HG02884 (cell line): ENCODE measurements around the gene NUP210.

Source experiments
- ATAC-seq: cut with Tn5 transposase; IDR thresholded peaks from one replicate; pipeline ENCODE4 v1.9.1; 2021; ENCODE audit warnings: mild to moderate bottlenecking, moderate library complexity; ENCODE audit not compliant: unreplicated experiment

Gene NUP210

DNA sequence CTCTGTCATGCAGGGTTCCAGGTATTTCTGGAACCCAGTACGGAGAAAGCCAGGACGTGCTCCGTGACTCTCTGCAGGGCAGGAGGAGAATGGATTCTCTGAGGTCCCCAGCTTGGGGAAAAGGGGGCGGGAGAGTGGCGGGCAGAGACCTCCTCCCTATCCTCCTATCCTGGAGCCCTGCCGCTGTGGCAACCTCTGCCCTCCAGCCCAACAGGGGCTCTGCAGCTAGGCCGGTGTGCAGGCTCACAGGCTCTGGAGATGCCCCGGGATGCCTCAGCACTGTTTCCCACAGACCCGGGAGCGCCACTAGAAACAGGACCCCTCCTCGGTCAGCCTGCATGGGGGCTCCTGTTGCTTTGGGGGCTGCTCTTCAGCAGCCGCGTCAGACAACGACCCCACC lies 43.1 kb downstream of the NUP210 start:
- ATAC-seq, result no peak

DNA sequence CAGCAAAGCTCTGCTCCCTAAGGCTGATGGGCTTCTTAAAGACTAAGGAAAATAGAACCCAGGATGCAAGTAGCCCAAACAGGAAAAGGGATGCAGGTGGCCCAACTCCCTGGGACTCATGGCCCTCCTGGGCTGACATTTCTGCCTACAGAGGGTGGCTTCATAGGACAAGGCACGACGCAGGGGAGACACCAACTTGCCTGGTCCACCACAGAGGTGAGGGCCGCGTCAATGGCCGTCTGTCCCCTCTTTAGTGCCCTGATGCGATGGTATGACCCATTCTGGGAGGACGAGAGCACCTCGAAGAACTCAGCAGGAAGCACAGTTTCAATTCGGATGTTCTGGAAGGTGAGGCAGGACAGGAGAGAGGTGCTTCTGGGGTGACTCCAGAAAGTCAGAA lies 44.0 kb downstream of the NUP210 start:
- no peak for ATAC-seq

DNA sequence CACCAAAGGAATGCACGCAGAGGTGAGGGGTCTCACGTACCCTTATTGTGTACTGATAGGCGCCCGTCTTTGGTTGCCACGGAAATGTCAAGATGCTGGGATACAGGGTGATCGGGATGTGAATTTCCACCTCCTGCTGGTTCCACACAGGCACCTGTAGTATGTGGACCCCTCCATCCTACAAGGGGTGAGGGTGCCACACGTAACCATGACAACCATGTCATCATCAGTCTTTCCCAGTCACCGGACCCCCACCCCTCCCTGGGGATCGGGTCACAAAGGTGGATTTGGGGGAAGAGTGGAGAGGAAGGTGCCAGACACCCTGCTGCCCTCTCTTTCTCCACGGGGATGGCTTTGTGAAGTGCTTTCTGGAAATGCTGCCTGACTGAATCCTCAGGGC lies 44.7 kb downstream of the NUP210 start:
- ATAC-seq, result no peak

DNA sequence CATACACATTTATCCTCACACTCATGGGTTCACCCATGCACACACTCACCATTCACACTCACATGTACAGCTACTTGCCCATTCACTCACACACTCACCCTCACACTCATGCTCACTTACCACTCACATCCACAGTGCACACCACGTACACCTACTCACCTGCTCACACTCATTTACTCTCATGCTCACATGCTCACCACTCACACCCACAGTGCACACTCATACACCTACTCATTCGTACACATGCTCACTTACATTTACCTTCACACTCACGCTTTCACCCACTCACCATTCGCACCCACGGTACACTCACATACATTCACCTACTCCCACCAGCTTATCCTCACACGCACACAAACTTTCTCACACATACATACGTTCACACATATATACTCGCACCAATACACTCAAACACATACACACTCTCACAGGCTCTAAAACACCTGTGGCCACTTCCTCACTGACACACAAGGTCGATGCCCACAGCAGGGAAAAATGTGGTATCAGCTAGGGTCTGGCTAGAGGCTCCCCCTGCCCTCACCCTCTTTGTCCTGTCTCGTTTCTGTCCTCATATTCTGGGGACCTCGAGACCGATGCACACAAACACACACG lies 46.0 kb downstream of the NUP210 start:
- no peak for ATAC-seq

DNA sequence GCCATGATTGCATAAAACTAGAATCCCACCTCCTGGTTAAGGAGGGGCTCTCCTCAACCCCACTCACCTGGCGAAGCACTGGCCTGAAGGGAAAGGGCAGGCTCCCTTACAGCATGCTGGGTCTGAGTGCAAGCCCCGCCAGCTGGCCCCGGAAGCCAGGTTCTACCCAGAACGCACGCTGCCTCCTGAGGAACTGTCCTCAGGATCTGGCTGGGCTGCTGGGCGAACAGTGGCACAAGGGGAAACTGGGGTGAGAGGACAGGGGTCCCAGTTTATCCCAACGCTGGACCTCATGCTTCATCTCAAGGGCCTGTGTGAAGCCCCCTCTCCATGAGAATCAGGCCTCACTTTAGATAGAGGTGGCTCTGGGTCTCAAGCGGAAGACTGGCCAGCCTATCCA lies 47.5 kb downstream of the NUP210 start:
- ATAC-seq, result no peak

DNA sequence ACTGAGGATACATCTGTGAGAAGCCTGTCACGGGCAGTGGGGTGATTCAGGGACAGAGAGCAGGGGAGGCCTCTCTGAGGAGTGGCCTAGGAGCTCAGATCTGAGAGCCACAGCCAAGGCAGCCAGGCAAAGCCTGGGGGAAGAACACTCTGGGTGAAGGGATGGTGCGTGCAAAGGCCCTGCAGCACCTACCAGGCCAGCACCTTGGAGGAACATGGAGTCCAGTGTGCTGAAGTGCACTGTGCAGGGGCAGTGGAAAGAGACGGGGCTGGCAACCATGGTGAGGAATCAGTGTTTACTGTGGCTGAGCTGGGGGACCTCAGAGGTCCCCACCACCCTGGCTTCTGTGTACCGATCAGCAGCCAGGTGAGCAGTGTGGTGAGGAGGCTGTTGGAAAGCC lies 48.0 kb downstream of the NUP210 start:
- no peak for ATAC-seq

DNA sequence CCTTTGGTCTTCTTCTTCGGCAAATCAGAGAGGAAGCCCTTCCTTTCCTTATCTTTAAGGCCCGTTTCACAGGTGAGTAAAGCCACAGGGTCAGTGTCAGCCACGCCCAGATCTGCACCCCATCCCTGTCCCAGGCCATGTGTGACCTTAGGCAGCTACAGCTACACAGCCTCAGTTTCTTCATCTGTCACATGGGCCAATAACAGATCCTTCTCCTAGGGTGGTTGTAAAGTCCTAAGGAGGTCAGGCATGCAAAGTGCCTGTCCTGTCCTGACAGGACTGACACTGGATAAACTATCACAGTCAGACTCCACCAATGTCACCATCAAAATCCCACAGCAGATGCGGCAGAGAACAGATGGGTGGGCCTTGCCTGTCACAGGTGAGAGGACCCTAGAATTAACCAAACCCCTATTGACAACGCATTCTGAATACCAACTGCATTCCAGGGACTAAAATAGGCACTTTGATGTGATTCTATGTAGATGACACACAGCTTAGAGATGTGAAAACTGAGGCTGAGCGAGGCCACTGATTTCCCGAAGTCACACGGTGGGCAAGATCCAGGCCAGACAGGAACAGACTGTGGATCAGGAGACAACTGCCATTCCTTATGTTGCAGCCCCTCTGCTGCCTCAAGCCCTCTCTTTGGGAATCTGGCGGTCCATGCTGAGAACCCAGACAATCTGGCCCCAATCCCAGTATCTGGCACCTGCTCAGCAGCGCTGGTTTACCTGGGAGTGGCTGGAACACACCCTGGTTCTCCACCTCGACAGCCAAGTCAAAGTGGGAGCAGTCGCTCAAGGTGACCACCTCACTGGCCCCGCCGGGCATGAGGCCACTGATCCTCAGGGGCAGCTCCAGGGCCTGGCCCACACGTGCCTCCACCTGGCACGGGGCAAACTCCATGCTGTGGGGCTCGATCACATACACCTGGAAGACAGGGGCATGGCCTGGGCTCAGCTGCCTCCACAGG lies 48.7 kb downstream of the NUP210 start:
- ATAC-seq, result no peak

DNA sequence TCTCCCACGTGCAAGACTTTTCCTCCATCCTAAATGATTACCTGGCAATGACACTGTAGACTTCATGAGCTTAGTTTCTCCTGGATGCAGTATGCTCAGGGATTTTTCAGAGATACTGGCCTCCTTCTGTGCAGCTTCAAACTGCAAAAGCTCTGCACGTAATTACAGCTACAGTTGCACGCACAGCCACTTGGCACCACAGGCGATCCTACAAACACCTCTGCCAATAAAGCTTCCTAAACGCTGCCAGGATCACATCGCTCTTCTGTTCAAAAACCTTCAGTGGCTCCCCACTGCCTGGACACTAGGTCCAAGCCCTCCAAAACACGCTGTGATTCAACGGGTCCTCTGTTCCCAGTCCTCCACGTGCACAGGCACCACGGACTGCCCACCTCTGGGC lies 49.5 kb downstream of the NUP210 start:
- no peak for ATAC-seq

DNA sequence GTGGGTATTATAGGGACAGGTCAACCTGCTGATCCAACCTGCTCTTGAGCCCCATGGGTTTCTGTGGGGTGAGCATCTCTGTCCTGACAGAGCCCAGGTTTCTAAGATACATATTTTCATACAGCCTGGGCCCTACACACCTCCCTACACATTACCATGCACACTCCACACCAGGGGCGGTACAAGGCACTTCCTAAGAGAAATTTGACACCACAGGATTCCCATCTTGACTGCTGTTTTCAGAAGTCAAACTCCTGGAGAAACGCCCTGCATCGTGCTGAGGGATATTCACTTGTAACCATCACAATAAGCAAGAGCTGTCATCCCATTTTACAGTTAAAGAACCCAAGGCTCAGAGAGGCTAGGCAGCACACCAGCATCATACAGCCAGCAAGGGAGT lies 50.1 kb downstream of the NUP210 start:
- no peak for ATAC-seq

DNA sequence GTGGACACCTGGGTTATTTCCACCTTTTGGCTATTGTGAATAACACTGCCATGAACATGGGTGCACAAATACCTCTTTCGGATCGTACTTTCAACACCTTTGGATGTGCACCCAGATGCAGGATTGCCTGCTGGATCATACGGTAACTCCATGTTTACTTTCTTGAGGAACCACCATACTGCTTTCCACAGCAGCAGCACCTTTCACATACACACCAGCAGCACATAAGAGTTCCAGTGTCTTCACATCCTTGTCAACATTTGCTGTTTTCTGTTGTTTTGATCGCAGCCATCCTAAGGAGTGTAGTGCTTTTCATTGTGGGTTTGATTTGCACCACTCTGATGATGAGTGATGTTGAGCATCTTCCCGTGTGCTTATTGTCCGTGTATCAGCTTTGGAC lies 51.3 kb downstream of the NUP210 start:
- no peak for ATAC-seq

DNA sequence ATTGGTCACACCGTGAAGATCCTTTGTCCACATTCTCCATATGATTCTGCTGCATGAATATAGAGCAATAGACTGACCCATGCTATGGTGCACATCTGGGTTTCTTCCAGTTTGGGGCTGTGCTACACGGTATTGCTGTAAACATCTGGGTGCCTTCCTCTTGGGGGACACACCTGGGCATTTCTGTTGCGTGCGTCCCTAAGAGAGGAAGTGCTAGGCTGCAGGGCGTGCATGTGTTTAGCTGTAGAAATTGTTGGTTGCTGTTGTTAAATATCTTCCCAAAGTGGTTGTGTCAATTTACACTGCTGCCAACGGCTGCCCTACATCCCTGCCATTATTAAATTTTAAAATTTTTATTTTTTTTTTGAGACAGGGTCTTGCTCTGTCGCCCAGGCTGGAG lies 52.4 kb downstream of the NUP210 start:
- ATAC-seq, result no peak

DNA sequence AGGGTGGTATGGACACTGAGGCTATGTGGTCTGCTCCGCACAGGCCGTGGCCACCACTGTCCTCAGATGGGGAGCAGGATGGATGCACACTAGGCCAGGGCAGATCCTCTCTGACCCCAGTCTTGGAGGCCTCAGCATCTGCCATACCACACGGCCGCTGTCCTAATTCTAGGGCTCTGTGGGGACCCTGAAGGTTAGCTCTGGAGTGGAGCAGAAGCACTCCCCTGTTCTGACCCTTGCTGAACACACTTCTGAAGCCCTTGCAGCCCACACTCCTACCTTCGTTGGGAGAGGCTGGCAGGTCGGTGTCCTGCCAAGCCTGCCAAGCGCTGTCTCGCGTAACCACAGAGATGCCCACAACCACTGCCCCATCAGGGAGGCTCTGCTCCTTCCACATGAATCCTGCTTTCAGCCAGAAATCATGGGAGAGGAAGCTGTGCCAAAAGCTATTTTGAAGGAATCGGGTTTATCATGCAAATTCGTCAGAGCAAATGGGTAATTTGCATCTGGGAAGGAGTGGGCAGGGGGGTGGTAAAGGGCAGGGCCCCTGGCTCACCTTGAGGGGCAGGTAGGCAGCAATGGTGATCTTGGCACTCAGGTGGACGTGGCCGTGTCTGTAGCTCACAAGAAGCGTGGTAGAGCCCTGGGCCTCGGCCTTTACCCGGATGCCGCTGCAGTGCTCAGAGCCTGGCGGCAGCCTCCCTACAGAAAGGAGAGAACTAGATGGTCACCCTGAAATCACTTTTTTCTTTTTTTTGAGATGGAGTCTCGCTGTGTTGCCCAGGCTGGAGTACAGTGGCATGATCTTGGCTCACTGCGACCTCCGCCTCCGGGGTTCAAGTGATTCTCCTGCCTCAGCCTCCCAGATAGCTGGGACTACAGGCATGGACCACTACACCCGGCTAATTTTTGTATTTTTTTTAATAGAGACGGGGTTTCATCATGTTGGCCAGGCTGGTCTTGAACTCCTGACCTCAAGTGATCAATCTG lies 54.4 kb downstream of the NUP210 start:
- no peak for ATAC-seq

DNA sequence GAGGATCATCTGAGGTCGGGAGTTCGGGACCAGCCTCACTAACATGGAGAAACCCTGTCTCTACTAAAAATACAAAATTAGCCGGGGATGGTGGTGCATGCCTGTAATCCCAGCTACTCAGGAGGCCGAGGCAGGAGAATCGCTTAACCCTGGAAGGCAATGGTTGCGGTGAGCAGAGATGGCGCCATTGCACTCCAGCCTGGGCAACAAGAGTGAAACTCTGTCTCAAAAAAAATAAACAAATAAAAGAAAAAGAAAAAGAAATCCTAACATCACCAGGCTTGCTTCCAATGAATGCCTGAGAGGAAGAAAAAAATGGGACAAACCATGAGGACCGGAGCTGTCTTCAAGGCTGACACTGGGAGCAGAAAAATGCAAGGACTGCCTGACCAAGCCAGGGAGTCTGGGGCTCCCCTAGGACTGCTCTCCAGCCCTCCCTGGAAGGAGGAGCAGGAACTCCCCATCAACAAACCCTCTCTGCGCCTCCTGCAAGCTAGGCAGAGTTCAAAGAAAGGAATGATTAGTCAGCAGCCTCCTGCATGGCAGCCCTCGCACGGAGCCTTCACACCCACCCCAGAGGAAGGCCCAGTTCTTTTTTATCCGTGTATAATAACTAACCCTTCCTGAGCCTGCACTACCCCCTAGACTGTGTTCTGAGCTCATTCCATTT lies 55.4 kb downstream of the NUP210 start:
- ATAC-seq, result no peak

DNA sequence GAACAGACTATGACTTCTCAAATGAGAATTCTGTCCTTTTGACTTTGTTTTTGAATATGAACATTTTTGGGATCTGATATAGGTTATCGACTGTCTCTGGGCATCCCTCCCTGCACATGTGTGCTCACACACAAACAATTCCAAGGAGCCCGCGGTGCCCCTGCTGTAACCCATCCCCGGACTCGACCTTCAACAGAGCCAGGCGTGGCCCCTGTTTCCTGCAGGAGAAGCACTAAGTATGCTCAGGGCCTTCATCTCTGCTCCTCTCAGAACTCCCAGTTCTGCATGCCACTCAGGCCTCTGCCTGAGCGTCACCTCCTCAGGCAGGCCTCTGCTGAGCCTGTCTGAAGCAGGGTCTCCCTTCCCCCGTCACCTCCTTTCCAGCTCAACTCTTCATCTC lies 57.6 kb downstream of the NUP210 start:
- no peak for ATAC-seq

DNA sequence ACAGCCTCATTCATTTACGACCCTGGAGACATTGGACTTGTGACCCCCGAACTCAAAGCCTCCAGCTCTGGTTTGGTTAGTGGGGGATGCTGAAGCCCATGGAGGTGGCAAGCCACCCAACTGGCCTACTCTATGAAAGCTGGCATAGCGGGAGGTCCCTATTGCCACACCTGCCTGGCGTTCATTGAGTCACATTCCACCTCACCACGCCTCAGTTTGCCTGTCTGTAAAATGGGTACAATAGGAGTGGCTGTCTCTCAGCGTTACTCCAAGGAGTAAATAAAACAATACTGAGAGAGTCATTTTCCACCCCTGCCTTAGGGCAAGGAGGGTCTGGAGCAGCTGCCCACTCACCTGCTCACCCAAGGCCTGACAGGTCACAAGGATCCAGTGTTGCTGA lies 60.2 kb downstream of the NUP210 start:
- no peak for ATAC-seq

DNA sequence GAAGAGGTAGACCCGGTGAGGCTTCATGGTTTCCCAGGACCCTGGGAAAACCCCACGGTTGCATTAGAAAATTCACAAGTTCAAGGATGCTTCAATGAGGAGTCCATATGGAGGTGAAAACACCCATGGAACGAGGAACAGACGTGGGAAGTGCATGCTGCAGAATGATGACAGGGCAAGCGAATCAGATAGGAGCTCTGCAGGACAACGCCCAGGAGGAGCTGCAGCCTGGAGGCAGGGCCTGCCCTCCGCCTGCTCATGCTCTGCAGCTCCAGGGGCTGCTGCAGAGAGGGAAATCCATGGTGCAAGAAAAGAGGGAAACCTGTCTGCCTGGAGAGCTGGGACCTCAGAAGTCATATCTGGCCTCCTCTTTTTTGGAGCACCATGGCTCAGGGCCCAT lies 61.5 kb downstream of the NUP210 start:
- no peak for ATAC-seq

DNA sequence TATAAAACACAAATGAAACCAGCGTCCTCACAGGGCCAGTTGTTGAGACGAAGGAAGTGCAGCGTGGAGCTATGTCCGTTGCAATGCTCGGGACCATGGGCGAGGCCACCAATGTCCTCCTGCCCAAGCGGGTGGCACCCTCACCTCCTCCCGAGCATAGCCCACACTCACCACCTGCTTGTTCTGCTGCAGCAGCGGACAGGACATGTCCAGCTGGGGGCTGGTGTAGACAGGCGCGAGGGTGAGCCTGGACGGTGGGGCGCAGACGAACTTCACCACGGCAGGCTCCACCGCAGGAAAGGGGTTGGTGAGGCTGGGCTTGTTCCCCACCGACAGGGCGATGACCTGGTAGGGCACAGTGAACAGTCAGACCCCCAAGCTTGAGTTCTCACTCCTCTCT lies 62.1 kb downstream of the NUP210 start:
- ATAC-seq, result no peak

DNA sequence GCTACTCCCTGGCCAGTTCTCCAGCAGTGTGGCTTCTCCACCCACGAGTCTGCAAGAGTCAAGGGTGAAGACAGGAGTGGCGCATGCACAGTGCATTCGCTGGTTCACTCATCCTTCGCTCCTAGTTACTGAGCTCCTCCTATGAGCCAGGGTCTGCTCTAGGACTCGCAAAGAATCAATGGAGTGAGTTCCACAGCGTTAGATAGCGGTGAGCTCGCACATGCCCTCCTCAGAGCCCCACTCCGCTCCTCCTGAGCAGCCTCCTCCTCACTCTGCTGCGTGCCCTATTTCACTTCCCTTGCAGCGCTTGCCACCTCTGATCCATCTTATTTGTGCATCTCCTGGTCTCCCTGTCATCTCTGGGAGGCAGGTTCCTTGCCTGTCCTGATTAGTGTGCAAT lies 63.0 kb downstream of the NUP210 start:
- ATAC-seq, result no peak

DNA sequence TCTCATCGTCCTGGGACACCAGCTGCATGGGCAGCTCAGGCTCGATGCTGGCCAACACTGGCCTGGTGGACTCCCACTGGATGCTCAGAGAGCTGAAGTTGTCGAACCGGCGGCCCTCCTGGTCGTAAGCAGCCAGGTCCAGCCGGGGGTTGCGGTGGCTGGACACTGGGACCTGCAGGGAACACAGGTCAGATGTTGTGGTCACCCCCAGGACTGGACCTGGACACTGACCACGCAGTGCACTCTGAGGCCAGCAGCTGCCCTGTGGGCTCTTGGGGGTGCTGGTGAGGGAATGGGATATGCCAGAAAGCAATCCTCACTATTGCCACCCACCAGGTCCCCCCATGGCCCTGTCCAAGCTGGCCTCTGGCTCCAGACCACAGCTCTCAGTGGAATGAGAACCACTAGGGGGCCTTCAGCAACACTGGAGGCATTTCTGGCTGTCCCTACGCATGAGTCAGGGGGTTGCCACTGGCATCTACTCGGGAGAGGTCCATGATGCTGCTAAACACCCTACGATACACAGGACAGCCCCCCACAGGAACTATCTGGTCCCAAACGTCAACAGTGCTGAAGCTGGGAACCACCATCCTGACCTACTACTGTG lies 66.1 kb downstream of the NUP210 start:
- no peak for ATAC-seq

DNA sequence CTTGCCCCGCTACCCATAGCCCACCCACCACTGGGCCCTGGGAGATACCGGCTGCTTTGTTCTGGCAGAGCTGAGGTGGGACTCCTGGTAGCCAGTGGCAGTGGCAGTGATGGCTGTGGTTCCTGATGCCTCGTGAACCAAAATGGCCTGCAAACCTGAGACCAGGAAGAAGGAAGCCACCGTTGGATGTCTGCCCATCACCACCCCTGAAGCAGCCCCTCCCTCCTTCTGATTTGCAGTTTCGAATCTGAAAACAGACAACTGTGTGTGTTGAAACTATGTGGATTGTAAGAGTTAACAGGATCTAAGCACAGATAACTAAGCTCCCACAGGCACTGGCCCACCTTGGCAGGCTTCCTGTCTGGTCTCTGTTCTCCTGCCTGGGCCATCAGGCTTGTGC lies 66.6 kb downstream of the NUP210 start:
- ATAC-seq, result no peak
